Left lung (tissue), 10 donors: ENCODE data around the gene TENM4. TPM values are rescaled to one million over a fixed set of nuclear protein-coding genes. Genes with fewer than 3 reads are reported as not detected.

Source experiments
- ATAC-seq: fragments of 200-7000 bp; cut with Tn5 transposase; one replicate; pipeline ENCODE4 v1.9.1; 2020; ENCODE audit warnings: moderate library complexity
- DNase-seq, 4 donors: peaks; one replicate each; pipeline ENCODE4 v3.0.0-alpha.2; 2013 to 2020
- H3K27ac ChIP-seq, 2 donors: fragments of 200-600 bp; sonication (generic) in 1 of 2; one replicate each; pipeline versions ENCODE4 v1.5.0 to v1.8.0; 2020 to 2021
- H3K27me3 ChIP-seq, 2 donors: fragments of 200-600 bp; sonication (generic) in 1 of 2; one replicate each; pipeline versions ENCODE4 v1.5.0 to v1.8.0; 2020 to 2021
- H3K36me3 ChIP-seq, 2 donors: fragments of 200-600 bp; sonication (generic) in 1 of 2; one replicate each; pipeline versions ENCODE4 v1.5.0 to v1.8.0; 2020 to 2021
- H3K4me1 ChIP-seq, 2 donors: fragments of 200-600 bp; one replicate each; pipeline ENCODE4 v1.8.0; 2021
- H3K4me3 ChIP-seq, 2 donors: fragments of 200-600 bp; sonication (generic) in 1 of 2; one replicate each; pipeline versions ENCODE4 v1.5.0 to v1.8.0; 2020 to 2021; ENCODE audit warnings: mild to moderate bottlenecking in 1 of 2
- H3K9me3 ChIP-seq, 2 donors: fragments of 200-600 bp; sonication (generic) in 1 of 2; one replicate each; pipeline versions ENCODE4 v1.5.0 to v1.8.0; 2020 to 2021
- intact Hi-C, 2 donors: fragments of 100-400 bp; cut with DNase I; formaldehyde crosslinking; loops; one replicate each; pipeline versions ENCODE4 v1.11.2 to v1.14.2; 2022
- polyA plus RNA-seq, 6 donors: library from polyadenylated mRNA; unstranded; fragments of 120-200 nt; gene quantifications; one replicate each; pipeline ENCODE4 v1.2.1, GENCODE V29; 2013; ENCODE audit not compliant: insufficient read length in 6 of 6
- total RNA-seq, 2 donors: library from RNA; stranded (reverse); fragmentation: NEBNext Ultra II Directional; extraction: Animal tissue kit (Norgen Biotek cat#: 25700); gene quantifications; one replicate each; pipeline ENCODE4 v1.2.1, GENCODE V29; 2021
- TF ChIP-seq, protein P1 (sequence below), 2 donors: fragments of 200-600 bp; sonication (generic) in 1 of 2; IDR thresholded peaks; one replicate each; pipeline versions ENCODE4 v1.5.0 to v1.8.0; 2021; ENCODE audit warnings: antibody characterized with exemption in 2 of 2
- donor health status: DM: no; HTN: yes; CAD: no.
- donor health status: DM: no; HTN: no; CAD: no.

TENM4 gene
- total and polyA plus RNA-seq, 8 donors = 3.4 to 7.1 (median 5.2) TPM

DNA sequence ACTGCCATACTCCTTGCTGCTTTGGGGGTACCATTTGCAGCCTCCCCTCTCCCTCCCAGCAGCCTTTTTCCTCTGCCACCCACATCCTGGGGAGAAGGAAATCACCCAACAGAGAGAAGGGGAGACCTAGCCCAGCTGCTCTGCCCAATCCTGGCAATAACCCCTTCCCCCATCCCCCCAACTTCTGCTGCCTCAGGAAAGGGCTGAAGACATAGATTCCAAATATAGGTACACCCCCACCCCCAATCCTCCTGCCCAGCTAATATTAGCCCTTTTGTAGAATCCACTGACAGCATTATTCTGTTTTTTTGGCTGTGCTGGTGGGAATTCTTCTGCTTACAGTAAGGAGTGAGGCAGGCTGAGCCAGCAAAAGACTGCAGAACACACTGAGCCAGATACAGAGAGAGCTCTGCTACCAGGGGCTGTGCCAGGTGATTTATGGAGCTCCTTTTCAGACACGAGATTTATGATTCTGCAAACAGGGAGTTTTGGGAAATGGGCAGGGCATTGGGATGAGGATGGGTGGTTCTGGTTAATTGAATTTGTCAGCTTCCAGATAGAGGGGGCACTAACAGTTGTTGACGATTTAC lies 164.0 kb downstream of the TENM4 start:
- intact Hi-C loops = no loop called here
- no peak for DNase-seq
- no peaks in the 10 kb centered on the region for H3K27me3 ChIP-seq
- ATAC-seq = no peak
- no peaks in the 10 kb centered on the region for H3K9me3 ChIP-seq
- H3K4me3 ChIP-seq = no peak overlapping the region
- no peaks in the 10 kb centered on the region for H3K4me1 ChIP-seq
- no peak overlapping the region for H3K27ac ChIP-seq
- TF ChIP-seq, protein P1, sequence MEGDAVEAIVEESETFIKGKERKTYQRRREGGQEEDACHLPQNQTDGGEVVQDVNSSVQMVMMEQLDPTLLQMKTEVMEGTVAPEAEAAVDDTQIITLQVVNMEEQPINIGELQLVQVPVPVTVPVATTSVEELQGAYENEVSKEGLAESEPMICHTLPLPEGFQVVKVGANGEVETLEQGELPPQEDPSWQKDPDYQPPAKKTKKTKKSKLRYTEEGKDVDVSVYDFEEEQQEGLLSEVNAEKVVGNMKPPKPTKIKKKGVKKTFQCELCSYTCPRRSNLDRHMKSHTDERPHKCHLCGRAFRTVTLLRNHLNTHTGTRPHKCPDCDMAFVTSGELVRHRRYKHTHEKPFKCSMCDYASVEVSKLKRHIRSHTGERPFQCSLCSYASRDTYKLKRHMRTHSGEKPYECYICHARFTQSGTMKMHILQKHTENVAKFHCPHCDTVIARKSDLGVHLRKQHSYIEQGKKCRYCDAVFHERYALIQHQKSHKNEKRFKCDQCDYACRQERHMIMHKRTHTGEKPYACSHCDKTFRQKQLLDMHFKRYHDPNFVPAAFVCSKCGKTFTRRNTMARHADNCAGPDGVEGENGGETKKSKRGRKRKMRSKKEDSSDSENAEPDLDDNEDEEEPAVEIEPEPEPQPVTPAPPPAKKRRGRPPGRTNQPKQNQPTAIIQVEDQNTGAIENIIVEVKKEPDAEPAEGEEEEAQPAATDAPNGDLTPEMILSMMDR (IDR thresholded peaks at IDR 0.05) = no peak
- no peaks in the 10 kb centered on the region for H3K36me3 ChIP-seq

DNA sequence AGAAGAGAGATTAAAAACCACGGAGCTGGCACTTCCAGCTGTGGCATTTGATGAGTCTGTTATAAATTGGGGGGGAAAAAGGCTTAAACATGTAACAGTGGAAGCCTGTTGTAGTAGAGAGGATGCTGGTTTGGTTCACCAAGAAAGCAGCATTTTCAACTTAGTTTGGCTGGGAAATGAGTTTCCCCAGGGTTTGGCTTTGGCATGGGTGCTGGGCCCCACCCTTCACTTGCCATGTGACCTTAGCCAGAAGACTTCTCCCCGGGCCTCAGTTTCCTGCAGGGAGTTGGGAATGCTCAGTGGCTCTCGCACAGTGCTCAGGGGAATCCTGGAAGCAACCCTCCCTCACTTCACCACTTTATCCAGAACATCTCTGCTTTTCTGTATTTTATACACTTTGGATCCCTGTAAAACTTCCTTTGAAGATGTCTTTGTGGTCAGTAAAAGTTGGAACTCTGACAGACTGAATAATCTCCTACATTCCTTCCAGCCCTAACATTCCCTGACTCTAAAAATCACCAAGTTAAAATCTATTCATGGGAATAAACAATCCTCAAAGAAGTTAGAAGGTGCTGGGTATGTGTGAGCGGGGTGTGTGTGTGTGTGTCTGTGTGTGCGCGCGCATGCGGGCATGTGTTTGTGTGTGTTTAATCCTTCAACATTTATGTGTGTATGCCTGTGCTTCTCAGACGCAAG lies 166.0 kb downstream of the TENM4 start:
- ATAC-seq = no peak
- H3K9me3 ChIP-seq = no peaks in the 10 kb centered on the region
- no peaks in the 10 kb centered on the region for H3K27me3 ChIP-seq
- H3K4me1 ChIP-seq = no peaks in the 10 kb centered on the region
- TF ChIP-seq, protein P1 (IDR thresholded peaks at IDR 0.05) = no peak
- H3K36me3 ChIP-seq = no peaks in the 10 kb centered on the region
- no peak overlapping the region for H3K4me3 ChIP-seq
- intact Hi-C loops = no loop called here
- no peak for DNase-seq
- H3K27ac ChIP-seq = no peak overlapping the region

DNA sequence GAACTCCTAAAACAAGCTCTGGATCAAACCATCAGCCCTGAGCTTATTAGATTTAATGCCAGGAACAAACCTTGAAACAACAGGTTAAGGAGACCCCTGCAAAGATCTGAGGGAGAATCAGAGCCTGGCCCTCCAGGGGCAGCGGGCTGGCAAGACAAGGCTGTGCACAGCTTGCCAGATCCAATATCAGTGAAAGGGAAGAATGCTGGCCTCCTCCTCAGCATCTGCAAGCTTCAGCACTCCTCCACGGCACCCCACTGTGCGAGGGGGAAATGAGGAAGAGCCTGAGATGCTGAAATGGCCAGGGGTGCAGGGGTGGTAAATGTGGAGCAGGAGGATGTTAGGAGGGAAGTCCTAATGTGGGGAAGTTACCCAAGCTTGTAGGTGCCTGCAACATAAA lies 167.0 kb downstream of the TENM4 start:
- intact Hi-C loops = no loop called here
- Histone ChIP-seq H3K4me3 (no peak overlapping the region), H3K27ac (no peak overlapping the region), H3K9me3 (no peaks in the 10 kb centered on the region), H3K36me3 (no peaks in the 10 kb centered on the region), H3K4me1 (no peaks in the 10 kb centered on the region), H3K27me3 (no peaks in the 10 kb centered on the region)
- ATAC-seq = no peak
- no peak for DNase-seq
- TF ChIP-seq, protein P1 (IDR thresholded peaks at IDR 0.05) = no peak

DNA sequence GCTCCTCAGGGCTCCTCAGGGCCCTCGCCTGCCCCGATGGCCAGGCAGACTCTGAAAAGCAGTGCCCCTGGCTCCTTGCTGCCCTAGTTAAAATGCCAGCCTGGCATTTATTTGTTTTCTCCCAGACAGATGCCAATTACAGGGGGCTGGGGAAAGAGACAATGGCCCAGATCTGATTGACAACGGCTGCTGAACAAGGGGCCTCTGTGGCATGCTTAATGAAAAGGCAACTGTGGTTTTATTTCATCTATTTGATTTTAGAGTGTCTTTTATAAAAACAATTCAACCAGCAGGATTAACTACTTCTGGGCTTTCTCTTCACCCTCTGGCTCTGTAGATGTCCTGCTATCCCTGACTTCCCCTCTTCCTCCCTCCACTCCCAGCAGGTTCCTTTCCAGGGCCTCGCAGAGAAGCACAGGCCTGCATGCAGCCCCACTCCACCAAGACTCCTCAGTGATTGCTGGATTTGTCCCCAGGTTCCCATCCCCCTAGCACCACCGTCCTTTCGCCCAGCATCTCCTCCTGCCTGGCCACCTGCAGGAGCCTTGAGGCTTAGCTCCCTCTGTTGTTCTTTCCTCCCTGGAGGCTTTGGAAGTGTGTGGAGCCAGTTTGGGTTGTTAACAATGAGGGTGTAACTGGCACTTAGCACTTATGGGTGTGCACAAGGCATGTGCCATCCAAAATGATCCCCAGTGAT lies 171.1 kb downstream of the TENM4 start:
- Histone ChIP-seq H3K36me3 (no peaks in the 10 kb centered on the region), H3K27ac (no peak overlapping the region), H3K27me3 (no peaks in the 10 kb centered on the region), H3K4me3 (no peak overlapping the region), H3K9me3 (no peaks in the 10 kb centered on the region), H3K4me1 (no peaks in the 10 kb centered on the region)
- intact Hi-C loops = no loop called here
- DNase-seq (no peak), ATAC-seq (no peak)
- TF ChIP-seq, protein P1 (IDR thresholded peaks at IDR 0.05) = no peak

DNA sequence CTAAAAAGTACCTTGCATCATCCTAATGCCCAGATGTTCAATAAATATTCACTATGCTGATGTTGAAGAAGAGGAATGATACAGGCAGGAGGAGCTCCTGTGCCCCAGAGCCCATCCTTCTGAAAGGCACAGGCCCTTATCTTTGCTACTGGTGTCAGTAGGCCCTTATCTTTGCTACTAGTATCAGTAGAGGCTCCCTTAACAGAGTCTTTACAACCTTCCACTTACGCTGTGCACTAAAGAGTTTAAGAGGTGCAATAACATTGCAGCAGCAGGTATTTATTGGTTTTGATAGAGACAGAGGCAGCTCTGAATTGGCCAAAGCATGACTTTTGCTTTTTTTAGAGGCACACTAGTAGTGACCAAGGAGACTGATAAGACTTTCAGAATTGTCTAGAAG lies 174.4 kb downstream of the TENM4 start:
- DNase-seq (no peak), ATAC-seq (no peak)
- Histone ChIP-seq H3K4me3 (no peak overlapping the region), H3K9me3 (no peaks in the 10 kb centered on the region), H3K27ac (no peak overlapping the region), H3K36me3 (no peaks in the 10 kb centered on the region), H3K27me3 (no peaks in the 10 kb centered on the region), H3K4me1 (no peaks in the 10 kb centered on the region)
- intact Hi-C loops = no loop called here
- TF ChIP-seq, protein P1 (IDR thresholded peaks at IDR 0.05) = no peak
